ENCODE data around the gene GATA5.

DNA sequence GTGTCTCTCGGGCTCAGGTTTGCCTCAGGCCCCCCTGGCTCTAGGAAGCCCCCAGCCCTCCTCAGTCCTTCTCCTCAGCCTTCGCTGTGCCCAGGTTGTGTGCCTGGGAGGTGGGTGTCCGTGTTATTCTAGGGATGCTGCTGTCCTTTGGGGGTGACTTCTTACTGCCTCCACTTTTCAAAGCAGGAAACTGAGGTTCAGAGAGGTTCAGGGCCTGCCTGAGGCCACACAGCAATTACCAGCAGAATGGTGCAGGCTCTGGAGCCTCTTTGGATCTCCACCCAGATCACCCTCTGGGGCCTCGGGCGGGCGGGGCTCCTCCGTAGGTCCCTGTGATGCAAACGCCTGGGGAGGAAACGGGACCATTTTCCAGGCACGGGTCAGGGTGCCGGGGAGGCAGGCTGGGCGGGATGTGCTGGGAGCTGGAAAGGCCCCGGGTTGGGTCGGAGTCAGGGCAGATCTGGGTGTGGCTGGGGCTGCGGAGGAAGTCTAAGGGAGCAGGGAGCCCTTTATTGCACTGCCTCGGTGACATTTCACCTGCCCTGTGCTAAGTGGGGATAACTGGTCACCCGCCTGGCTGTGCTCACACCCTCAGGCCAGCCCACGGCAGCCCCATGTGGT, 23.2 kb downstream of the GATA5 start:
- TF ChIP-seq, protein P1, sequence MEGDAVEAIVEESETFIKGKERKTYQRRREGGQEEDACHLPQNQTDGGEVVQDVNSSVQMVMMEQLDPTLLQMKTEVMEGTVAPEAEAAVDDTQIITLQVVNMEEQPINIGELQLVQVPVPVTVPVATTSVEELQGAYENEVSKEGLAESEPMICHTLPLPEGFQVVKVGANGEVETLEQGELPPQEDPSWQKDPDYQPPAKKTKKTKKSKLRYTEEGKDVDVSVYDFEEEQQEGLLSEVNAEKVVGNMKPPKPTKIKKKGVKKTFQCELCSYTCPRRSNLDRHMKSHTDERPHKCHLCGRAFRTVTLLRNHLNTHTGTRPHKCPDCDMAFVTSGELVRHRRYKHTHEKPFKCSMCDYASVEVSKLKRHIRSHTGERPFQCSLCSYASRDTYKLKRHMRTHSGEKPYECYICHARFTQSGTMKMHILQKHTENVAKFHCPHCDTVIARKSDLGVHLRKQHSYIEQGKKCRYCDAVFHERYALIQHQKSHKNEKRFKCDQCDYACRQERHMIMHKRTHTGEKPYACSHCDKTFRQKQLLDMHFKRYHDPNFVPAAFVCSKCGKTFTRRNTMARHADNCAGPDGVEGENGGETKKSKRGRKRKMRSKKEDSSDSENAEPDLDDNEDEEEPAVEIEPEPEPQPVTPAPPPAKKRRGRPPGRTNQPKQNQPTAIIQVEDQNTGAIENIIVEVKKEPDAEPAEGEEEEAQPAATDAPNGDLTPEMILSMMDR (conservative IDR thresholded peaks at IDR 0.05) = no peak
- no peak for TF ChIP-seq EZH2 (IDR thresholded peaks at IDR 0.05; ENCODE audit: low read depth)

All from PC-9 (cell line).